ENCODE measurements around the gene BMX. TPM values are rescaled to one million over a fixed set of nuclear protein-coding genes. Genes with fewer than 3 reads are reported as not detected.

Gene BMX
- total and polyA plus RNA-seq, 2 donors (not counting 1 experiment from before 2014, with no cell fraction given) = not detected

DNA sequence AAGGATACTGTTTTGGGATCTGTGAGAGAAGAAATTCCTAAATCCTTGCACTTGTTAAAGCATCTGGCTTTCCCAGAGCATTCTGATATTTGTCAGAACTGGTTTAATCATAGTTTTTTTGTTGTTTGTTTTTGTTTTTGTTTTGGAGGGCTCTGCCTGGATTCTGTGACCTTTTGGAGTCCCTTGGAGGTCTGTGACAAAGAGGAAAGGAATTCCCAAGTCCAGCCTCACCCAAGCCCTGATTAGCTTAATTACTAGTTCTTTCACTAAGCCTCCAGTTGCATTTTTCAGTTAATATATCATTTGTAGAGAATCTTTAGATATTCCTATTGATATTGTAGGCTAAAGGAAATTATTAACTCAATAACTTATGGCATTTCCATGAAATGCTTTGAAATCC, 99.4 kb downstream of the BMX start:
- no peaks in the 10 kb centered on the region for H3K36me3 ChIP-seq (replicated peaks in 1 of 2; ENCODE audit: control extremely low read depth in 1 of 2, control insufficient read depth in 1 of 2, extremely low read depth in 1 of 2, insufficient read depth in 2 of 2, low read length in 1 of 2)
- Mint-ChIP-seq H3K4me3 (no peak overlapping the region), H3K27me3 (peaks cover 12% of the 10 kb centered on the region), H3K4me1 (no peaks in the 10 kb centered on the region), H3K9me3 (ENCODE audit: insufficient read depth) (no peaks in the 10 kb centered on the region), H3K27ac (no peak overlapping the region)
- no peak overlapping the region for H3K9ac ChIP-seq (ENCODE audit: low read length)
- no peaks in the 10 kb centered on the region for H3K9me3 ChIP-seq (ENCODE audit: control extremely low read depth in 1 of 3, control insufficient read depth in 2 of 3, insufficient read depth in 1 of 3, low read length in 2 of 3)
- TF ChIP-seq, protein P1, sequence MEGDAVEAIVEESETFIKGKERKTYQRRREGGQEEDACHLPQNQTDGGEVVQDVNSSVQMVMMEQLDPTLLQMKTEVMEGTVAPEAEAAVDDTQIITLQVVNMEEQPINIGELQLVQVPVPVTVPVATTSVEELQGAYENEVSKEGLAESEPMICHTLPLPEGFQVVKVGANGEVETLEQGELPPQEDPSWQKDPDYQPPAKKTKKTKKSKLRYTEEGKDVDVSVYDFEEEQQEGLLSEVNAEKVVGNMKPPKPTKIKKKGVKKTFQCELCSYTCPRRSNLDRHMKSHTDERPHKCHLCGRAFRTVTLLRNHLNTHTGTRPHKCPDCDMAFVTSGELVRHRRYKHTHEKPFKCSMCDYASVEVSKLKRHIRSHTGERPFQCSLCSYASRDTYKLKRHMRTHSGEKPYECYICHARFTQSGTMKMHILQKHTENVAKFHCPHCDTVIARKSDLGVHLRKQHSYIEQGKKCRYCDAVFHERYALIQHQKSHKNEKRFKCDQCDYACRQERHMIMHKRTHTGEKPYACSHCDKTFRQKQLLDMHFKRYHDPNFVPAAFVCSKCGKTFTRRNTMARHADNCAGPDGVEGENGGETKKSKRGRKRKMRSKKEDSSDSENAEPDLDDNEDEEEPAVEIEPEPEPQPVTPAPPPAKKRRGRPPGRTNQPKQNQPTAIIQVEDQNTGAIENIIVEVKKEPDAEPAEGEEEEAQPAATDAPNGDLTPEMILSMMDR (IDR thresholded peaks at IDR 0.05) = no peak
- no peak for TF ChIP-seq EZH2 (IDR thresholded peaks at IDR 0.05; ENCODE audit: borderline replicate concordance, insufficient read depth, low read depth, low read length, poor library complexity, severe bottlenecking)
- DNase-seq (no peak), ATAC-seq (ENCODE audit: low read depth) (no peak)
- H3K79me2 ChIP-seq (ENCODE audit: control insufficient read depth, insufficient read depth, low read length) = no peaks in the 10 kb centered on the region
- no peaks in the 10 kb centered on the region for H4K20me1 ChIP-seq (ENCODE audit: control insufficient read depth, insufficient read depth, low read length, poor library complexity, severe bottlenecking)
- no peak overlapping the region for H3K4me2 ChIP-seq (replicated peaks; ENCODE audit: low read depth, low read length, poor library complexity, severe bottlenecking)
- no peak overlapping the region for H3K4me3 ChIP-seq (ENCODE audit: control extremely low read depth in 1 of 5, extremely low read depth in 1 of 5, insufficient read depth in 1 of 5, low read depth in 2 of 5, low read length in 4 of 5)
- no peak overlapping the region for H3K27ac ChIP-seq (ENCODE audit: low read length in 2 of 2)
- peaks cover 0 to 5% (median 0%) of the 10 kb centered on the region in 4 experiments for H3K27me3 ChIP-seq (replicated peaks in 1 of 4; ENCODE audit: control extremely low read depth in 1 of 4, control insufficient read depth in 3 of 4, insufficient read depth in 4 of 4, low read length in 3 of 4)
- POLR2A ChIA-PET = no interaction called here
- intact Hi-C loops (cut with micrococcal nuclease) = no loop called here
- H3K4me1 ChIP-seq (ENCODE audit: control insufficient read depth in 2 of 2, insufficient read depth in 2 of 2, low read length in 2 of 2) = no peaks in the 10 kb centered on the region
- CTCF ChIA-PET = no interaction called here
- H2AFZ ChIP-seq (ENCODE audit: insufficient read depth, low read depth, low read length, poor library complexity, severe bottlenecking) = no peak overlapping the region

DNA sequence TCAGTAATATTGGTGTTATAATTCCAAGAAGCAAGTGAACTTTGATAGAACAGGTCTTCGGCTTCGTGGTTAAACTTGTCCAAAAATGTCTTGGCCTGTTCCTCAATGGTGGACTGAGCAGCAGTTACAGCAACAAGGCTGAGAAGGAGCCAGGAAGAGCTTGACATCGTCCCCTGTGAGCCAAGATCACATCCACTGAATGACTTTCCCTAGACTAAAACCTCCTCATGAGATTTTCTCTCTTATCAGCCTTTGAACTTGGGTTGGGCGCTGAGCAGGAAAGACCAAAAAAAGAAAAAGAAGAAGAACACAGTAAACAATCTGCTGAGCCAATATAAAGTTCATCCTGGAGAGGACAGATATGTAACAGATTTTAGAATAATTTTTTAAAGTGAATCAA, 100.1 kb downstream of the BMX start, which contains the start of gene ACE2:
ACE2 (minus strand) TSS at position 216 of the 400 bp plus-strand sequence; CDS start at position 167, 49 bp downstream.
- Histone ChIP-seq H3K9me3 (ENCODE audit: control extremely low read depth in 1 of 3, control insufficient read depth in 2 of 3, insufficient read depth in 1 of 3, low read length in 2 of 3) (no peaks in the 10 kb centered on the region), H2AFZ (ENCODE audit: insufficient read depth, low read depth, low read length, poor library complexity, severe bottlenecking) (no peak within 1 kb of the TSS), H3K4me2 (replicated peaks; ENCODE audit: low read depth, low read length, poor library complexity, severe bottlenecking) (no peak within 1 kb of the TSS), H3K79me2 (ENCODE audit: control insufficient read depth, insufficient read depth, low read length) (no peaks in the 10 kb centered on the region), H3K9ac (ENCODE audit: low read length) (no peak within 1 kb of the TSS), H3K36me3 (replicated peaks in 1 of 2; ENCODE audit: control extremely low read depth in 1 of 2, control insufficient read depth in 1 of 2, extremely low read depth in 1 of 2, insufficient read depth in 2 of 2, low read length in 1 of 2) (no peaks in the 10 kb centered on the region), H3K27me3 (replicated peaks in 1 of 4; ENCODE audit: control extremely low read depth in 1 of 4, control insufficient read depth in 3 of 4, insufficient read depth in 4 of 4, low read length in 3 of 4) (peaks cover 0 to 5% (median 0%) of the 10 kb centered on the region in 4 experiments), H4K20me1 (ENCODE audit: control insufficient read depth, insufficient read depth, low read length, poor library complexity, severe bottlenecking) (no peaks in the 10 kb centered on the region), H3K27ac (ENCODE audit: low read length in 2 of 2) (no peak within 1 kb of the TSS), H3K4me3 (ENCODE audit: control extremely low read depth in 1 of 5, extremely low read depth in 1 of 5, insufficient read depth in 1 of 5, low read depth in 2 of 5, low read length in 4 of 5) (no peak within 1 kb of the TSS), H3K4me1 (ENCODE audit: control insufficient read depth in 2 of 2, insufficient read depth in 2 of 2, low read length in 2 of 2) (no peaks in the 10 kb centered on the region)
- H3K27ac Mint-ChIP-seq = no peak within 1 kb of the TSS
- ChIA-PET CTCF (no interaction called here), POLR2A (no interaction called here)
- H3K4me3 Mint-ChIP-seq = no peak within 1 kb of the TSS
- H3K4me1 Mint-ChIP-seq = no peaks in the 10 kb centered on the region
- no peak for TF ChIP-seq EZH2 (IDR thresholded peaks at IDR 0.05; ENCODE audit: borderline replicate concordance, insufficient read depth, low read depth, low read length, poor library complexity, severe bottlenecking)
- TF ChIP-seq, protein P1 (IDR thresholded peaks at IDR 0.05) = no peak
- DNase-seq = no peak
- 80% methylated on average over 1 of the region's 4 CpGs for WGBS (ENCODE audit: insufficient coverage)
- intact Hi-C loops (cut with micrococcal nuclease) = no loop called here
- H3K27me3 Mint-ChIP-seq = peaks cover 12% of the 10 kb centered on the region
- ATAC-seq (ENCODE audit: low read depth) = no peak
- H3K9me3 Mint-ChIP-seq (ENCODE audit: insufficient read depth) = no peaks in the 10 kb centered on the region

Measured in B cell (primary cell).